GM19240 (cell line): ENCODE results near the gene ZNF397.

ENCODE experiments used
- DNase-seq: peaks from one replicate; pipeline ENCODE4 v3.0.0; 2011; ENCODE audit warnings: low spot score; ENCODE audit not compliant: insufficient read length

The ZNF397 gene

DNA sequence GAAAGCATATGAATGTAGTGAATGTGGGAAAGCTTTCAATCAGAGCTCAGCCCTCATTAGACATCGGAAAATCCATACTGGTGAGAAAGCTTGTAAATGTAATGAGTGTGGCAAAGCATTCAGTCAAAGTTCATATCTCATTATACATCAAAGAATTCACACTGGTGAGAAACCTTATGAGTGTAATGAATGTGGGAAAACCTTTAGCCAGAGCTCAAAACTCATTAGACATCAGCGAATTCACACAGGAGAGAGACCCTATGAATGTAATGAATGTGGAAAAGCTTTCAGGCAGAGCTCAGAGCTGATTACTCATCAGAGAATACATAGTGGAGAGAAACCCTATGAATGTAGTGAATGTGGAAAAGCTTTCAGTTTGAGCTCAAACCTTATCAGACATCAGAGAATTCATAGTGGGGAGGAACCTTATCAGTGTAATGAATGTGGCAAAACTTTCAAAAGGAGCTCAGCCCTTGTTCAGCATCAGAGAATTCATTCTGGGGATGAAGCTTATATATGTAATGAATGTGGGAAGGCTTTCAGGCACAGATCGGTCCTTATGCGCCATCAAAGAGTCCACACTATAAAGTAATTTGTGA lies 5.0 kb downstream of the ZNF397 start:
- no peak for DNase-seq

DNA sequence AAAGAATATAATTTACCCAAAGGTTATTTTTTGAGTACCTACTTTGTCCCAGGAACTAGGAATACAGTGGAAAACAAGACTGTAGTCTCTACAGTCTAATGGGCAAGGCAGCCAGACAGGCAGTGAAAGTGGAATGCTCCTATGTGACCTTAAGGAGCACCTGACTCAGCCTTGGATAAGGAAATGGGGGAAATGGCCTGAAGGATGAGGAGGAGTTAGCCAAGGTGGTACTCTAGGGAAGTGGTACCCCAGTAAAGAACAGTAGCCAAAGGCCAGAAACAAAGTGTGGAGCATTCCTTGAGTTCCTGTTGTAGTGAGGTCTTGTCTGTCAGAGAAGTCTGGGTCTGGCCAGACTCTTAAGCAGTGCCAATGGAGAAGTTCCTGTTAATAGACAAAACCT lies 6.0 kb downstream of the ZNF397 start:
- no peak for DNase-seq

DNA sequence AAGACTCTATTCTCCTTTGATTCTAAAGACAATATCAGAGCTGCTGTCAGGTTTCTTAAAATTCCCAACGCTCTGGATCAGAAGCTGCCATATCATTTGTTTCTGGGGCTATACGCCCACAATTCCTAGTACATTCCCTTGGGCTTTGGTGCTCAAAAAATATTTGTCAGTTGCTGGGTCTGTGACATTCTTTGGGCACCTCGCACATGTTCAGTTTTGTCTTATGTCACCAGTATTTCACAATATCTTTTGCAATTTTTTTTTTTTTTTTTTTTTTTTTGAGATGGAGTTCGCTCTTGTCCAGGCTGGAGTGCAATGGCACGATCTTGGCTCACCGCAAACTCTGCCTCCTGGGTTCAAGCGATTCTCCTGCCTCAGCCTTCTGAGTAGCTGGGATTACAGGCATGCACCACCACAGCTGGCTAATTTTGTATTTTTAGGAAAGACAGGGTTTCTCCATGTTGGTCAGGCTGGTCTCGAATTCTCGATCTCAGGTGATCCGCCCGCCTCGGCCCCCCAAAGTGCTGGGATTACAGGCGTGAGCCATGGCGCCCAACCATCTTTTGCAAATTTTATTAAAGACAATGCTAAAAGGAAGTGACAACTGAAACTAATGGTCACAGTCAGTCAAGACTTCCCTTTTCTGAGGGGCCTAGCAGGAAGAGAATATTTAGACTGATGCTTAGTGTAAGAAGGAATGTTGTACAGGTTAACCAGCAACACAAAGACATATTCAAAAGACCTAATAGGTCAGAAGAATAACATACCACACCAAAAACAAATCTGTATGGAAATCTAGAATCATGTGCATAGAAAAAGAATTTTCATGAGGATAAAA lies 6.8 kb downstream of the ZNF397 start:
- no peak for DNase-seq

DNA sequence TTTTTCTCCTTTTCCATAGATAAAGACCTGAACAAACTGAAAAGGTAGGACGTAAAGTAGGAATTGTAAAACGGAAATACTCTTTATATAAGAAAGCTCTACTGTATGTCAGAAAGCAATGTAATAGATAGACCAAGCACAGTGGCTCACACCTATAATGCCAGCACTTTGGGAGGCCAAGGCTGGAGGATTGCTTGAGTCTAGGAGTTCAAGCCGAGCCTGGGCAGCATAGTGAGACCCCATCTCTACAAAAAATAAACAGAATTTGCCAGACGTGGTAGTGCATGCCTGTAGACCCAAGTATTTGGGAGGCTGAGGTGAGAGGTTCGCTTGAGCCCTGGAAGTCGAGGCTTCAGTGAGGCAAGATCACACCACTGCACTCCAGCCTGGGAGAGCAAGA lies 7.6 kb downstream of the ZNF397 start:
- no peak for DNase-seq

DNA sequence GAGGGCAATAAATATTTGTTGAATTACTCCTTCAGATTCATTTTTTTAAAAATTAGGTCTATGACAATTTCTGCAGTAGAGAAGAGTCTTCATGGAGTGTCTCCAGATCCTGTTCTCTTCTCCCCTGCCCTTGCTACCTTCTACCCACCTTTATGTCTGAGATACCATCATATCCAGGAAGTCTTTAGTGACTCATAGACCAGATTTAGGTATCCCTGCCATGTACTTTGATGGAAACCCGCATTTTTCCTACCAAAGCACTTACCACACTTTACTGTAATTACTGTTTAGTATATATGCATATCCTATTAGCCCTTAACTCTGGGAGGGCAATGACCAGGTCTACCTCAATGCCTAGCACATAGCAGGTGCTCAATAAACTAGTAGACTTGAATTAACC lies 11.6 kb downstream of the ZNF397 start:
- DNase-seq: no peak

DNA sequence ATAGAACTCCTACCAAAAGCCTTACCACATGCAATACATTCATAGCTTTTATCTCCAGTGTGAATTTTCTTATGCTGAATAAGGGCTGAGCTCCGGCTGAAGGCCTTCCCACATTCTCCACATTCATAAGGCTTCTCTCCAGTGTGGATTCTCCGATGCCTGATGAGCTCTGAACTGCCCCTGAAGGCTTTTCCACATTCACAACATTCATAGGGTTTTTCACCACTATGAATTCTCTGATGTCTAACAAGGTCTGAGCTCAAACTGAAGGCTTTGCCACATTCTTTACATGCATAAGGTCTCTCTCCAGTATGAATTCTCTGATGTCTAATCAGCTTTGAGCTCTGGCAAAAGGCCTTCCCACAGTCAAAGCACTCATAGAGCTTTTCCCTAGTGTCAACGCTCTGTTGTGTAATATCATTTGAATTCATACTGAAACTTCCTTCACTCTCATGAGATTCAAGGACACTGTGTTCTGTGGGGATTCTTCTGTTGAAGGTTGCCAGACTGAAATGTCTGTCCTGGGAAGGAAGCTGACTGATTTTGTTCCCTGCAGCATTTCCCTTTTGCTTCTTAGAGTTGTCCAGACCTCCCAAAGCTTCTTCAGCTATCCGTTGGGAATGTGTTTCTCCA lies 12.9 kb downstream of the ZNF397 start:
- no peak for DNase-seq

DNA sequence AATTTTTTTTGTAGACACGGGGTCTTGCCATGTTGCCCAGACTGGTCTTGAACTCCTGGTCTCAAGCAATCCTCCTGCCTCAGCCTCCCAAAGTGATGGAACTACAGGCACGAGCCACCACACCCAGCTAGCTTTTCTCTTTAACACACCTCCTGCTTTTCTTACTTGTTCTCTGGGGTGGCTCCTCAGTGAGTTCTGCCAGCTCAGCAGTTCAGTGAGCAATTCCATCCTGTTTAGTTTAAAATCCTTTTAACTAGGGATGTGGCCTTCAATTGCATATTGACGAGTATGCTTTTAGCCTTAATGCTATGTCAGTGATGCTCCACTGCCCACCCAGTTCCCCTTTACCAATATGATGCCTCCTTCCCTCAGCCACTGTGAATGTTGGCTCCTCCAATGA lies 16.1 kb downstream of the ZNF397 start:
- no peak for DNase-seq

DNA sequence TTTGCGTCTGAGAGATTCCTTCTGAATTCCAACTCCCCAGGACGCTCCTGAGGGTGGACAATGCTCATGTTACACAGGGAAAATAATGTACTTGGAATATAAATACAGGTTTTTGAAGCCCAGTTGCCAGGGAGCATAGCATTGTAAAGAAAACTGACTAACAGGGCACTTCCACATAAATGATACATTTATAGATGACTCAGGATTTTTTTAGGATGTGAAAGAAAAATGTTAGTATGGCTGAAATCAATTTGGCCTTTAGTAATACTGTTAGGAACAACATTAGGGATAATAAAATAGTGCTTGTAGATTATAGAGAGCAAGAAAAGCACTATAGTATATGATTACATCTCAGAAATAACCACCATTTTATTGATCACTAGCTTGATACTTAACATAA lies 23.6 kb downstream of the ZNF397 start:
- no peak for DNase-seq

DNA sequence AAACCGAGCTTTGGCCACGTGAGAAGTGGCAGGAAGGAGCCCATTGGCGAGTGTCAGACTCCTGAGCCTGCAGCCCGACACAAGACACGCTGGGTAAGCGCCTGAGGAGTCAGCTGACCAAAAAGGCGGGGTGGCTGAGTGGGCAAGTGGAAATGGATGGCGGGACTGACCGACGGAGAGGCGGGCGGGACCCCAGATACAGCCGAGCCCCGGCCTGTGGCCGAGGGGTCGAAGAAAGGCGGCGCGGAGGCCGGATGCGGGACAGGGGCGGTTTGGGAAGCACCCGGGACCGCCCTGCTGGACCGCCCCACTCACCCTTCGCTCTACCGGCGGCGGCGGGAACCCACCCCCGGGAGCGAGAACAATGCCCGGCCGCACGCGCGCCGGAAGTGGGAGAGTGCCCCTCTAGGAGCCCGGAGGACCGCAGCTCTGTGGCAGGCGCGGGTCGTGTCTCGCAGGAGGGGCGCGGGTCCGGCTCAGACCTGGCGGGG lies 26.4 kb downstream of the ZNF397 start:
- DNase-seq: no peak

DNA sequence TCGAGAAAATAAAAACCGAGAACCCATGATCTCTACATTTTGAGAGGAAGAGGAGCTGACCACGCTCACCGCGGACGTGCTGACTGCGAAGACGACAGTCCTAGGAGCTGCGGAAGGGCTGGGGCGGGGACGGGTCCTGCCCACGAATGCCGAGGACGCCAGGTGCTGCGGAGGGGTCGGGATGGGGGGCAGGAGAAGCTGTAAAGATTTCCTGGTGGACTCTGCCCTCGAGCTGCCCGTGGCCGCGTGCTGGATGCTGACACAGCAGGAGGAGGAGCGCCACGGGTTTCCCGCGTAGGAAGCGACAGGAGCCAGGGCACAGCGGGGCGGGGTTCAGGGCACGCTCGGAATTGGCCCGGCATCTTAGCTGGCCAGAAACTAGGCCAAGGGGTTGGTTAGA lies 27.0 kb downstream of the ZNF397 start:
- DNase-seq: no peak

DNA sequence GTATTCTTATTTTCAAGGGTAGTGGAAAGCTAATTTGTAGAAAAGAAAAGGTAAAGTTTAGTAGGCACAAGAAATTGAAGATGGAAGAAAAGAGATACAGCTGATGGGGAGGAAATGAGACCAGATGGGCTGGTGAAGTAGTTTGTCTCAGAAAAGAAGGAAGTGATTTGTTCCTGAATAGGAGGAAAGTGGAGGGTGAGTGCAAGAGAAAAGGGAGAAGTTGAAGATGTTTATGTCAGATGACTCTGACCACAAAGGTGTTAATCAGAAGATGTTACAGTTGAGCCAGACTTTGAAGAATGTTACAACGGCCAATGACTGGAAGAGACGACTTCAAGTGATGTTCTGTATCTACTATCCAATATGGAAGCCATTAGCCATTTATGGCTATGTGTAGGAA lies 28.0 kb downstream of the ZNF397 start:
- no peak for DNase-seq

DNA sequence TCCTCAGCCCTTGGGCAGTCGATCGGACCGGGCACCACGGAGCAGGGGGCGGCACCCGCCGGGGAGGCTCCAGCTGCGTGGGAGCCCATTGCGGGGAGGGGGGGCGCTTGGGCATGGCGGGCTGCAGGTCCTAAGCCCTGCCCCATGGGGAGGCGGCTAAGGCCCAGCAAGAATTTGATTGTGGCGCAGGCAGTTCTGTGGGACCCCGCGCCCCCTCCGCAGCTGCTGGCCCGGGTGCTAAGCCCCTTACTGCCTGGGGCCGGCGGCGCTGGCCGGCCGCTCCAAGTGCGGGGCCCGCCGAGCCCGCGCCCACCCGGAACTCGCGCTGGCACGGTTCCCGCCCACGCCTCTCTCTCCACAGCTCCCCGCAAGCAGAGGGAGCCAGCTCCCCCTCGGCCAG lies 30.8 kb downstream of the ZNF397 start:
- no peak for DNase-seq

DNA sequence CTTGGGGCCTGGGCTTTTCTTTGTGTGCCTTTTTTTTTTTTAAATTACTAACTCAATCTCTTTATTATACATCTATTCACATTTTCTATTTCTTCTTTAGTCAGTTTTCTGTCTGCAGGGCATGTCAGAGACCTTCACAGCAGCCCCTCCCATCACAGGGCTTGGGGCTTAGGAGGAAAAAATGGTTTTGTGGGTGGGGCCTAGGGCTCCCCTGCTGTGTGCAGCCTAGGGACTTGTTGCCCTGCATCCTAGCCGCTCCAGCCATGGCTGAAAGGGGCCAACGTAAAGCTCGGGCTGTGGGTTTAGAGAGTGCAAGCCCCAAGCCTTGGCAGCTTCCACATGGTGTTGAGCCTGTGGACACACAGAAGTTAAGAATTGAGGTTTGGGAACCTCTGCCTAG lies 35.4 kb downstream of the ZNF397 start:
- DNase-seq: no peak

DNA sequence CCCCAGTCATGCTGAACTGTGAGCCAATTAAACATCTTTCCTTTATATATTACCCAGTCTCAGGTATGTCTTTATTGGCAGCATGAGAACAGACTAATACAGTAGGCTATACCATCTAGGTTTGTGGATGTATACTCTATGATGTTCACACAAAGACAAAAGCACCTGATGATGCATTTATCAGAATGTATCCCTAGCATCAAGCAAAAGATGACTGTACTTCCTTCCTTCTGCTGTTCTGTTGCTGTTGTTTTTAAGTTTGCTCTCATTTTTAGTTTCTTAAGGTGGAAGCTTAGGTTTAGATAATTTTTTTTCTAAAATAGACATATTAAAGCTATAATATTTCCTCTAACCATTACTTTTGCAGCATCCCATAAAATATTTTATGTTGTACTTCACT lies 36.8 kb downstream of the ZNF397 start:
- no peak for DNase-seq

DNA sequence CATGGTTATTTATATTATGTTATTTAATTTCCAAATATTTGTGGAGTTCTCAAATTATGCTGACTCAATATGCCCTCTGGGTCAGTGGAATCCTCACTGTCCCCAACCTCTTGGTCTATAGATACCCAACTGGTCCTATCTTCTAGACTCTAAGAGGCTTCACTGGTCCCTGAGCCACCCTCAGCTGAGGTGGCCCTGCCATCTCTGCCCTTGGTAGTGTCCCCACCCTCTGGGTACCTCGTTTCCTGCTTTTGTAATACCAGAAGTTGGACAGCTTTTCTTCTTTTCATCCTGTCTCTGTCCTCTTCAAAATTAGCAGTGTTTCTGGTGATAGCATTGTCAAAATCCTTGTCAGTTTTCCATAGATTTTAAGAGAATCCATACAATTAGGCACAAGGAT lies 37.3 kb downstream of the ZNF397 start:
- DNase-seq: no peak

DNA sequence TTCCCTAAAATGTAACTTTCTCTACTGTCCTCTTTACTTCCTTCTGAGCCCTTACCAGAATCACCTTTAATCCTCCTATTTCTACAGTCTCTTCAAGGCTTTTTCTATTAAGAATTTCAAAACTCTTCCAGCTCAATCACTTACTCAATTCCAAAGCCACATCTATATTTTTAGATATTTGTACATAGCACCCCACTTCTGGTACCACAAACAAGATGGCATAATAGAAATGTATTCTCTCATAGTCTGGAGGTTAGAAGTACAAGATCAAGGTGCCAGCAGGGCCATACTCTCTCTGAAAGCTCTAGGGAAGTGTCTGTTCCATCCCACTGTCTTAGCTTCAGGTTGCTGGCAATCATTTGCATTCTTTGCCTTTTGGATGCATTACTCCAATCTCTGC lies 38.1 kb downstream of the ZNF397 start:
- no peak for DNase-seq

DNA sequence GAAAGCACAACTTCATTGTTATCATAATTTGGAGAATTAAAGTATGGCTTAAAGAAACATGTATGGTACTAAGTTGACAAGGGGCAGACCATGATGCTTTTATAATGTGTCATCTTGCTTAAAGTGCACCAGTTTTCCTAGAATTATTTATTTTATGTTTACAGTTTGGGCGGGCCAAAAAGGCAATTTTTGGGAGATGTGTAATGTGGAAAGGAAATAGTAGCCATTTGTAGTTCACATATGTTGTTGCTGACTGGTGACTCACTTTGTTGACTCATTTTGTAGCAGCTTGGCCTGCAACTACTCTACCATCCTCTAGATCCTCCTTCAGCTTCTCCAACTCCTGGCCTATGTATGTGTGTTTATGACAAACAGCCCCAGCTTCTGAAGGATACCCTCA lies 41.5 kb downstream of the ZNF397 start:
- no peak for DNase-seq

DNA sequence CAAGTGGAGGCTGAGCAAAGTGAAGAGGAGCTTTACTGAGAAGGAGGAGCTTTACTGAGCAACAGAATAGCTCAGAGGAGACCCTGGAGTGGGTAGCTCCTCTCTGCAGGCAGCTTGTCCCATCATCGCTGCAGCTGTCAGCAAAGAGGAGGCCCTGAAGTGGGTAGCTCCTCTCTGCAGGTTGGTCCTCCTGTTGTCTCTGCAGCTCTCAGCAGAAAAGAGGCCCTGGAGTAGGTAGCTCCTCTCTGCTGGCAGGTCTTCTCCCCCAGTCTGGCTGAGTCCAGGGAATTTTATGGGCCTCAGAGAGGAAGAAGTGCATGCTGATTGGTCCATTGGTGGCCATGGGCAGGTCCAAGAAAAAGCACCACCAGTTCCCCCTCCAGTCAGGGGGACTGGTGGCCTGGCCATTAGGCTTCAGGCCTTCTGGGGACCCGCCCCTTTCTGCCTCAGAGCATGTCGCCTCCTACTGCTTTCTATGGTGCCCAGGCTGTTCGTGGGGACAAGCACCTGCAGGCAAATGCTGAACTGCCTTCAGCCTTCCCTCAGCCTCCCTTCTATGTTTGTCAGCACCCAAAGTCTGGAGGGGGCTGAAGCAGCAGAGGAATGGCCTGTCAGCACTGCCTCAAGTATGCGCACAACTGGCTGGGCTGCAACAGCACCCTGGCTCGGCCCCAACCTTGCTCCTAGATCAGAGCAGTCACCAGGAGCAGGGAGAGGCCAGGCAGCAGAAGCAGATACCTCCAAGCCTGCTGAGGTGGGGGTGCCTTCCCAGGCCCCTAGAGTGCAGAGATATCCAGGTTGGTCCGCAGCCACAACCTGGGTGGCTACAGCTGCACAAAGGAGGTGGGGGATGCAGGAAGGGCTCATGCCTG lies 43.3 kb downstream of the ZNF397 start:
- no peak for DNase-seq

DNA sequence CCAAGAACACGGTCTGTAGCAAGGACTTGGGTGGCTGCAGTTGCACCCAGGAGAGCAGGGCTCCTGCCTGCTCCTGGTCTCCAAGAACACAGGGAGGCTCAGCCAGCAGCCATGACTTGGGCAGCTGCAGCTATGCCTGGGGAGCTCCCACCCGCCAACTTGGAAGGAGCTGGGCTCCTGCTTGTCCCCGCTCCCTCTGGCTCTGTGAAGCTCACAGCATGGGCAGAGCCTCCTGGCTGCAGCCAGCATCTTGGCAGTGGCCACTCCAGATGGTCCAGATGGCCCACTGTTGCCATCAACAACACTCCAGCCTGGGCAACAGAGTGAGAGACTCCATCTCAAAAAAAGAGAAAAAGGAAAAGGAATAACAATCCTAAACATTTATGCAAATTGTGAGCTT lies 44.0 kb downstream of the ZNF397 start:
- no peak for DNase-seq

DNA sequence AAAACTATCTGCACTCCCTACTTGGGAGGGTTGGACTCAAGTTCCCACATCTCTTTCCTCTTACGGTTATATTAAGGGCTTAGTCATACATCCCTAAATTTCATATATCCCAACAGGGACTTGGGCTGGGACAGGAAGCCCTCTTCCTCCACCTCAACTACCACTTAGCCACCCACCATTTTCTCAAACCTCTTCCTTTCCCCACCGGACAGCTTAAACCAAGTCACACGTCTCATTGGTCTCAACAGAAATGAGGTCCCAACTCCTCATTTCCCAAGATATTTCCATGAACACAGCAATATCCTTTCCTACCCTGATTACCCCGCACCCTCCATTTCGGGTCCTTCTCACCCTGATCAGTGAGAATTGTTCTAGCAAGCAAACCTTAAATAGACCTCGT lies 48.5 kb downstream of the ZNF397 start:
- DNase-seq: no peak

DNA sequence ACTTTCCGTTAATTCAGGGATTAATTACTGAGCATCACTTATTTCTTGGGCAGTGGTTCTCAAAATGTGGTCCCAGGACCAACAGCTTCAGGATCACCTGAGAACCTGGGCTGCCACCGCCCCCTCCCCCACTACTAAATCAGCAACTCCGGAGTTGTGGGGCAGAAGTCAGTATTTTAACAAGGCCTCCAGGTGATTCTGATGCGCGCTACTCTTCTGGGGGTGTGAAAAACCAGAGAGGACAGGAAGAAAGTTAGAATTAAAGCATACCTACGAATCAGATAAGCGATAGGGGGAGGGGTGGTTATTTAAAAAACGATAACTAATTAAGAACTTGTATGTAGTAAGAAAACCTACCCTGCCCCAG lies 48.9 kb downstream of the ZNF397 start:
- DNase-seq: no peak
